Measurements from ENCODE around the gene SESN3. TPM values are rescaled to one million over a fixed set of nuclear protein-coding genes. Genes with fewer than 3 reads are reported as not detected.
A peak's percentile ranks its signal among the peaks of the same experiment; 100 is the strongest.

SESN3 gene
- total RNA-seq, 1 donor from 2014 or later: 28.2 TPM

DNA sequence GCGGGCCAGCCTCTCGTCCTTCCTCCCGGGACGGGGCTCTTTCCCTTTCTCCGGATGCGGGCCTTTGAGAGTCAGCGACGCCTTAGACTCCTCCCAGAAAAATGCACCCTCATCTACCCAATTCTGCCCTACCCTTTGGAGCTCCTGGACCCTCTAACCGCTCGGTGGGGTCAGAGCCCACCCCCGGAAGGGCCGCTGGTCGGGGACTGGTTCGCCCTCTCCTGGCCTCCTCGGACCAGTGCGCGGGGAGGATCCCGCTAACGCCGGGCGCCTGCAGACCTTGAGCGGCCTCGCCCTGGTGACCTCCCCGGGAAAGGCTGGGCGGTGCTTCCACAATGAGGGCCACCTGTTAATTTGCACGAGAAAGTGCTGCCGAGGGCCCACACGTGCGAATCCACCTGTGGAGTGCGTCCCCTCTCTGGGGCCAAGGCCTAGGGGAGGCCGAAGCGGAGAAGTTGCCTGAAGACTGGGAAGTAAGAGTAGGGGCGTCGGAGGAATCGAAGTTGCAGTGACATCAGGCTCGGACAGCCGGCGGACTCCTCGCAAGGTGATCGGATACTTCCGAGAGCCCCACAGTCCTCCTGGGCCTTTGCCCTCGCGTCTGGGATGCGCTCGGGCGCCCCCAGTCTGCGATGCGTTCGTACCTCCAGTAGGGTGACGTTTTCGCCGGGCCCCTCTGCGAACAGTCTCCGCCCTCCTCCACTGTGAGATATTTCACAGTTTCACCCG lies 79.9 kb downstream of the SESN3 start:
- peak in 1 of 2 donors; percentile 97 for DNase-seq (ENCODE audit: extremely low spot score in 2 of 2)
- no peaks in the 10 kb centered on the region for H3K9me3 ChIP-seq
- H3K4me1 ChIP-seq: peaks cover 49% of the 10 kb centered on the region
- H3K27ac ChIP-seq: peak overlapping the region; percentile 96
- peak overlapping the region; percentile 59 to 74 for H3K4me3 ChIP-seq
- no peaks in the 10 kb centered on the region for H3K27me3 ChIP-seq
- H3K36me3 ChIP-seq: no peaks in the 10 kb centered on the region
- intact Hi-C loops (cut with DNase I): loop anchor here (1.0 to 5.0 kb wide), 3 partner anchors 84 to 613 kb away; partner anchors contain the start of gene SRSF8
- TF ChIP-seq POLR2AphosphoS5 (IDR thresholded peaks at IDR 0.05; ENCODE audit: insufficient read depth in 1 of 2, low read depth in 1 of 2) (peak; percentile 84 to 95), POLR2A (IDR thresholded peaks at IDR 0.05) (peak in 1 of 2 donors; percentile 59)
- TF ChIP-seq, protein P1, sequence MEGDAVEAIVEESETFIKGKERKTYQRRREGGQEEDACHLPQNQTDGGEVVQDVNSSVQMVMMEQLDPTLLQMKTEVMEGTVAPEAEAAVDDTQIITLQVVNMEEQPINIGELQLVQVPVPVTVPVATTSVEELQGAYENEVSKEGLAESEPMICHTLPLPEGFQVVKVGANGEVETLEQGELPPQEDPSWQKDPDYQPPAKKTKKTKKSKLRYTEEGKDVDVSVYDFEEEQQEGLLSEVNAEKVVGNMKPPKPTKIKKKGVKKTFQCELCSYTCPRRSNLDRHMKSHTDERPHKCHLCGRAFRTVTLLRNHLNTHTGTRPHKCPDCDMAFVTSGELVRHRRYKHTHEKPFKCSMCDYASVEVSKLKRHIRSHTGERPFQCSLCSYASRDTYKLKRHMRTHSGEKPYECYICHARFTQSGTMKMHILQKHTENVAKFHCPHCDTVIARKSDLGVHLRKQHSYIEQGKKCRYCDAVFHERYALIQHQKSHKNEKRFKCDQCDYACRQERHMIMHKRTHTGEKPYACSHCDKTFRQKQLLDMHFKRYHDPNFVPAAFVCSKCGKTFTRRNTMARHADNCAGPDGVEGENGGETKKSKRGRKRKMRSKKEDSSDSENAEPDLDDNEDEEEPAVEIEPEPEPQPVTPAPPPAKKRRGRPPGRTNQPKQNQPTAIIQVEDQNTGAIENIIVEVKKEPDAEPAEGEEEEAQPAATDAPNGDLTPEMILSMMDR (IDR thresholded peaks at IDR 0.05): peak; percentile 89 to 98 (median 93)

DNA sequence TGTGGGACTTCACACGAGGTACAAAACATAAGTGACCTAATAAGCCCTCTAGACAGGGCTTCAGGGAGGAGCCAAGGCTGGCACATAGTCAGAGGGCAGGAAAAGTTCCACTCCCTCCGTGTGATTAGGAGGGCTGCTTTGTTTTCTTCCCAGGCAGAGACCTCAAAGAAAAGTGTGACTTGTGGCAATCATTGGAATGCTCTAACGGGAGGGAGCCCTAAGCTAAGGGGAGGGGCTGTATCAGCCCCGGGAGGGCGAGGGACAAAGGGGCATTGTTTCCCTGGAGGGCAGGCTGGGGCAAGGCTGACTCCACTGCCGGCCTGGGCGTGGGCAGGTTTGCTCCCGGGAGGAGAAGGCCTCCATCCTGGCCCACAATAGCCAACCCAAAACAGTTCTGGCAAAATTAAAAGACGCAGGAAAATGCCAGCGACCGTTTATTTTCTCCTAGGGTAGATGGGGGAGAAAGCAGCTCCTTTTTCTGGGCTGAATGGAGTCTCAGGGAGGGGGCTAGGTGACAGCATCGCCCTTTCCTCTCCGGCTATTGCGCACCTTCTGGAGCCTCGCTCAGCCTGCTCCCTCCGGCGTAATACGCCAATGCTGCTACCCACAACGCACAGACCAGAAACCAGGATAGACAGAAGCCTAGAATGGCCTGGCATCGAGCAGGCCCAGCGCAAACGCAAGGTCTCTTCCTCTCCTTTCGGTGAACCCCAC lies 81.2 kb downstream of the SESN3 start:
- TF ChIP-seq, protein P1 (IDR thresholded peaks at IDR 0.05): no peak
- TF ChIP-seq POLR2A (IDR thresholded peaks at IDR 0.05) (no peak), POLR2AphosphoS5 (IDR thresholded peaks at IDR 0.05; ENCODE audit: insufficient read depth in 1 of 2, low read depth in 1 of 2) (no peak)
- H3K27ac ChIP-seq: peak overlapping the region; percentile 96
- intact Hi-C loops (cut with DNase I): loop anchor here (2.0 to 10.0 kb wide), 4 partner anchors 55 to 557 kb away; partner anchors contain the start of genes CWC15, KDM4D and SRSF8
- DNase-seq (ENCODE audit: extremely low spot score in 2 of 2): no peak
- H3K4me1 ChIP-seq: peaks cover 48% of the 10 kb centered on the region
- H3K4me3 ChIP-seq: peak overlapping the region; percentile 59 to 74
- no peaks in the 10 kb centered on the region for H3K36me3 ChIP-seq
- no peaks in the 10 kb centered on the region for H3K9me3 ChIP-seq
- no peaks in the 10 kb centered on the region for H3K27me3 ChIP-seq

DNA sequence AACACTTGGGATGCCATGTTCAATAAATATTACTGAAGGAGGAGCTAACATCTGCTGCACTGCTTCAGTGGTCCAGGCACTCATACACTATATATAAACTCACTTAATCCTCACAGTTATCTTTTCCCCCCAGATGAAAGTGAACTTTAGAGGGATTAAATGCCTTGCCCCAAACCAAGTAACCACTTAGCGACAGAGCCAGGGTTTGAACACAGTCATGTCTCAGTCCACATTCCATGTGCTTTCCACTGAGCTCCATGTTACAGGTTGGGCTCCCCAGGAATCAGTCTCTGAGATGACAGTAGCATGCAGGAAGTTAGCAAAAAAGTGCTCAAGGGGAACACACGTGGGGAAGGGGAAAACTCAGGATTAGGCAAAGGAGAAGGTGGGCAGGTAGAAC lies 82.1 kb downstream of the SESN3 start:
- no peak overlapping the region for H3K27ac ChIP-seq

DNA sequence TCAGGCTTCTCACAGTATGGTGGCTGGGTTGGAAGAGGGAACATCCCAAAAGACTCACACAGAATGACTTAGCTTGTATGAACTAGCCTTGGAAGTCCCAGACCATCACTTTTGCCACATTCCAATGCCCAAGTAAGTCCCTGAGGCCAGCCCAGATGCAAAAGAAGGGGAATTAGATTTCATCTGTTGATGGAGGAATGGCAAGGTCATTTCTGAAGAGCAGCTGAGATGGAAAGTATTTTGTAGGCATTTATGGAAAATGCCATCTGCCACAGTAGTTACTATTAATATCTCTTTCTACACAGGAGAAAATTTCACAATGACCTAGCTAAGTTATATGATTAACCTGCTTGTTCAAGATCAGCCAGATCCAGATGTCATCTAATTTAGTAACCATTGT lies 82.6 kb downstream of the SESN3 start:
- peaks cover 42% of the 10 kb centered on the region for H3K4me1 ChIP-seq

More for the DNA sequence above, 82.1 kb downstream of the SESN3 start:
- H3K27me3 ChIP-seq: no peaks in the 10 kb centered on the region
- H3K9me3 ChIP-seq: no peaks in the 10 kb centered on the region
- intact Hi-C loops (cut with DNase I): loop anchor here (10.0 kb wide), 2 partner anchors 54 to 174 kb away; partner anchors contain the start of genes CWC15 and KDM4D
- peaks cover 47% of the 10 kb centered on the region for H3K4me1 ChIP-seq
- H3K4me3 ChIP-seq: no peak overlapping the region
- TF ChIP-seq POLR2A (IDR thresholded peaks at IDR 0.05): no peak
- no peak for TF ChIP-seq POLR2AphosphoS5 (IDR thresholded peaks at IDR 0.05; ENCODE audit: insufficient read depth in 1 of 2, low read depth in 1 of 2)
- TF ChIP-seq, protein P1 (IDR thresholded peaks at IDR 0.05): no peak
- no peak for DNase-seq (ENCODE audit: extremely low spot score in 2 of 2)
- no peaks in the 10 kb centered on the region for H3K36me3 ChIP-seq

More for the DNA sequence above, 82.6 kb downstream of the SESN3 start:
- Histone ChIP-seq H3K27me3 (no peaks in the 10 kb centered on the region), H3K4me3 (no peak overlapping the region), H3K27ac (peak overlapping the region; percentile 21), H3K9me3 (no peaks in the 10 kb centered on the region), H3K36me3 (no peaks in the 10 kb centered on the region)
- intact Hi-C loops (cut with DNase I): loop anchor here (10.0 kb wide), 2 partner anchors 54 to 174 kb away; partner anchors contain the start of genes CWC15 and KDM4D
- TF ChIP-seq, protein P1 (IDR thresholded peaks at IDR 0.05): no peak
- TF ChIP-seq POLR2AphosphoS5 (IDR thresholded peaks at IDR 0.05; ENCODE audit: insufficient read depth in 1 of 2, low read depth in 1 of 2): no peak
- no peak for TF ChIP-seq POLR2A (IDR thresholded peaks at IDR 0.05)
- no peak for DNase-seq (ENCODE audit: extremely low spot score in 2 of 2)

Data from vagina (tissue), 2 donors.